Stimulated activated CD4-positive, alpha-beta T cell treated with anti-CD3 and anti-CD28 coated beads, Interleukin-12 subunit alpha, Interleukin-12 subunit beta, amount 100 ng/mL, for 48 hours (primary cell): ENCODE results near the gene DIAPH2.

ENCODE experiments used
- DNase-seq, 3 donors: peaks; one replicate each; pipeline ENCODE4 v3.0.0-alpha.2; 2020; ENCODE audit warnings: low read depth in 2 of 3, low spot score in 1 of 3

DIAPH2 gene

GRCh38 chrX:97039363-97040029, 354.9 kb downstream of the DIAPH2 start:
- DNase-seq = peak in 1 of 3 donors; percentile 0

DNA sequence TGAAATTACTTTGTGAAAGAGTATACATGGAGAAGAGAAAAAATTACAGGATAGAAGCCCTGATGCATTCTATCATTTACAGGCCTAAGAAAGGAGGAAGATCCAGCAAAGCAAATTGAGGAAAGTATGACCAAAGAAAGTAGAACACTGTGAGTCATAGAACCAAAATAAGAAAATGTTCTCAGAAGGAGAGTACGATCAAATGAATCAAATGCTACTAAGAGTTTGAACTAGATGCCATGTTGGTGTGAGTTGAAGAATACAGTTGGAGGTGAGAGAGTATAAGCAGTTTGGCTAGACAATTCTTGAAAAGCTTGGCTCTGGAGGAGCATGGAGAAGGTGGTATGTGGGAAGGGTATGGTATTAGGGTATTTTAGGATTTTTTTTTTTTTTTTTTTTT, 360.8 kb downstream of the DIAPH2 start:
- no peak for DNase-seq

- DNase-seq = no peak
These were observed 362.2 kb downstream of the DIAPH2 start for GRCh38 chrX:97046867-97047266.

- DNase-seq = no peak
These were observed 365.8 kb downstream of the DIAPH2 start for GRCh38 chrX:97050392-97050791.

GRCh38 chrX:97057349-97057909, 372.8 kb downstream of the DIAPH2 start:
- no peak for DNase-seq

- no peak for DNase-seq
These were observed 375.4 kb downstream of the DIAPH2 start for GRCh38 chrX:97060020-97060419.

DNA sequence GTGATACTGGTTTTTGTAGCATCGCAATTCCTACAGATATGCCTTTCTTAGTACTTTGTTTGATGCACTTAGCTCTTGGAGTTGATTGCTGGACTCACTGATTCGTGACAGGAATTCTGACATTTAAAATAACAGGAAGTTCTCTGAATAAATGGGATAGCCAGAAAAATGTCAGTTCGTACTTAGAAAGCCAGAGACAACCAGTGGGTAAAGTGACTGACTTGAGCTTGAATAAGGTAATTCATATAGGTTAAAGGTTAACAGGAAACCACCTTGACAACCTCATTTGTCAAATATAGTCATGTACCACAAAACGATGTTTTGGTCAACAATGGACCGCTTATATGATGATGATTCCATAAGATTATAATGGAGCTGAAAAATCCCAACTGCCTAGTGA, 380.4 kb downstream of the DIAPH2 start:
- no peak for DNase-seq

DNA sequence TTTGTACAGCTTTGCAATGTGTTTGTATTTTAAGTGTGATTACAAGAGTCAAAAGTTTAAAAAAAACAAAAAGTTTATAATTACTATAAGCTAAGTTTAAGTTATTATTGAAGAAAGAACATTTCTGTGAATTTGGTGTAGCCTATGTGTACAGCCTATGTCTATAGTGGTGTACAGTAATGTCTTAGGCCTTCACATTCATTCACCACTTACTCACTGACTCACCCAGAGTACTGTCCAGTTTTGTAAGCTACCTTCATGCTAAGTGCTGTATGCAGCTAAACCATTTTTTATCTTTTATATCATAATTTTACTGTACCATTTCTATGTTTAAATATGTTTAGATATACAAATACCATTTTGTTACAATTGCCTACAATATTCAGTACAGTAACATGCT, 381.3 kb downstream of the DIAPH2 start:
- DNase-seq = no peak

GRCh38 chrX:97066381-97066780, 381.7 kb downstream of the DIAPH2 start:
- DNase-seq = no peak

DNA sequence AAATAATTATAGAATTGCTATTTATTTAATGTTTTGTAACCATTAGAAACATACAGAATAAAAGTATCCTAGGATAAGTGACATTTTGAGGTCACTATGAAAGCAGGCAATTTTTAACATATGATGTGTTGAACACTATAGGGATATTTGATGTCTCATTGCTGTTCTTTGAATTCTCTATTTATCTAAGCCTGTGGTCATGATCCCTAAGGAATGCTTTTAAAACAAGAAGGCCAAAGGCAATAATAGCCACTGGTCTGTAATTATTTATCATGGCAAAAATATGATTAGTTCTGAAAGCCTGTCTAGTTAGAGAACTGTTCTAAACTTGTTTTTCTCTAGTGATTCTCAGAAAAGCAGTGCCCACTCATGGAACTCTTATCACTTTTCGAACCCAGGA, 385.7 kb downstream of the DIAPH2 start:
- no peak for DNase-seq

DNA sequence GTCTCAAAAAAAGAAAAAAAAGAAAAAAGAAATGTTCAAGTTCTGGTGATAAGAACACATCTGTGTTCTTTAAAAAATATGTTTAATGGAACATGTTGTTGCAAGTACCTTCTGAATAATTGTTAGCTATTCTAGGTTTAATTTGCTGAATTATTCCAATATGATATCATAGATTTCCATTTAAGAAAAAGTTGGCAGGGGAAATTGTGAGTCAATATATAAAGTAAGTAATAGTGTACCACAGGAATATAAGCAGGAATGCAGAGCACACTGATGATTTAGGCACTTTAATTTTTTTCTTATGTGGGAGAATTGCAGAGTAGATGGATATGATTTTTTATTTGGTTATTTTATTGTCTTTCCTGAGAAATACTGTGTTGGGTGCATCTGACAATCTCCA, 389.8 kb downstream of the DIAPH2 start:
- no peak for DNase-seq

- no peak for DNase-seq
These were observed 404.5 kb downstream of the DIAPH2 start for GRCh38 chrX:97089116-97089515.

DNA sequence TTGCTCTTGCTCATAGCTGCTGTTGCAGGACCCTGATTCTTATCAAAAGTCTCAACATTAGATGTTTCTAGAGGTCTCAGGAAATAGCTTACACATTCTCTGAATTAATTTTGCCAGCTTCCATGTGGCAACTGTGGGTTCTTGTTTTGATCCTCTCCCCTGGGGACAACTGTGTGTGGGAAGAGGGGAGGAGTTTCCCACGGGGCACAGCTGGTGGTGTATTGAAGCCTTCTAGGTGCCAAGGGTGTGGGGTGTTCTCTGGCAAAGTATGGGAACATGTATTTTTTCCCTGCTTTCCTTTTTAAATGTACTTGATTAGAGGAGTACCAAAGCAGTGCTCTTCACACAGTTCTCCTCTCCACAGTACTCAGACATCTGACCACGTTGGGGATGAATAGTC, 411.7 kb downstream of the DIAPH2 start:
- DNase-seq = no peak

DNA sequence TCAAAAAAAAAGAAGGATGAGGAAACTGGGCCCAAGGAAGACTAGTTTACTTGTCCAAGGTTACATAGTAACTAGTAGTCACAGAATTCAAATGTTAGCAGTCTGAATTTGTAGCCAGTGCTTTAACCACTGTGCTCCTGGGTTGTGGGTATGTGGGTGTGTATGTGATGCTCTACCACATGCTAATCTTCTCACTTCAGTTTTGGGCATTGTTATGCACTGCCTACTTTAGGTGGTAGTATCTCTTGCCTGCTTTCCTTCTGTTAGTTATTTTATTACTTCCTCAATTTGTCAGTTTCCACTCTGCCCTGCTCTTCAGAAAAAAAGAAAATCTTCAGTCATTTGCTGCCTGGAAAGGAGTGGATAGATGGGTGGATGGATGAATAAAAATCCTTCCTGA, 418.3 kb downstream of the DIAPH2 start:
- DNase-seq = no peak

DNA sequence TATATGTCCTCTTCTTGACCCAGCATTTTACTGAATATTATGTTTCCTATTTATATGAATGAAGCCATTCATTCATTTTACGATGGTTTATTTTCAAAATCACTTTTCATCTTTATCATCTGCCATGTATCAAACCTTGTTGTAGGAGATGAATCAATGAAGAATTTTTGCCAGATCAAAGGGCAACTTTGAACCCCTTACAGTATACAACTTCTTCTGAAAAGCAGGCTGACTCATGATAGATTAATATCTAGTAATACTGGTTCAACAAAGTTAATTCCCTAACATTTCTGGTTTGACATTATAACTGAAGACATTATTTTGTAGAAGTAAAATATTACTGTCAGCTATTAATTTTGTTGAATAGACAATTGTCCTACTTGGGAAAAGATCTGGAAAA, 425.1 kb downstream of the DIAPH2 start:
- DNase-seq = no peak

- DNase-seq = no peak
These were observed 432.9 kb downstream of the DIAPH2 start for GRCh38 chrX:97117572-97117971.

GRCh38 chrX:97119474-97120109, 434.9 kb downstream of the DIAPH2 start:
- DNase-seq = no peak

DNA sequence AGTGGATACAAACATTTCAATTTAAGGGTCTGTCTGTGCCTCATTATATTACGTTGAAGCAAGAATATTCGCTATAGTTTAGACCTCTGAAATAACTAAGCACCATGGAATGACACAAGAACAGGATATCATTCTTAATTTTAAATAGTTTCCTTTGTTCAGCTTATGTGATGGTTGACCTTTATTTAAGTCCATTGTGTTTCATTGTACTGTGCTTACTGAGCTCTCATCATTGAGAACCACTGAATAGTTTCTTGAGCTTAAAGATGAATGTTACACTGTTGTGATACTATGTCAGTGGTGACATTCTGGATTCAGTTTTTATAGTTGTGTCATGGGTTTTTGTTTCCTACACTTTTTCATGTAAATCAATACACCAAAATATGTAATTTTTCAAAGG, 438.4 kb downstream of the DIAPH2 start:
- no peak for DNase-seq

DNA sequence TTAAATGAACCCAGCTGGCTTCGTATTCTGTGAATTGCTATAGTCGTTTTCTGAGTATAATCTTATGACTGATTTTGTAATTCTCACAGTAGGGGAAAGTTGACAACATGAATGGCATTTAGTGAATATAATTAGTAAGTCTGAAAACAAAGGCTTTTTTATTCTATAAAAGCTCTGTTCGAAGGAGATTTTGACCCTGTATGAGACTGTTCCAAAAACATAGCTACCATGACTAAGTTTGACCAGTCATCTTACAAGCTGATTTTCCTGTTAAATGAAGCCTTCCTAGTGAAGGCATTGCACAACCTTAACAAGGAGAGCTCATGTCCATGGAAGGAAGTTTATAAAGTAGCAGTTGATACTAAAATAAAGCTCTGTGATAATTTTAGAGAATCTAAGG, 441.4 kb downstream of the DIAPH2 start:
- no peak for DNase-seq

DNA sequence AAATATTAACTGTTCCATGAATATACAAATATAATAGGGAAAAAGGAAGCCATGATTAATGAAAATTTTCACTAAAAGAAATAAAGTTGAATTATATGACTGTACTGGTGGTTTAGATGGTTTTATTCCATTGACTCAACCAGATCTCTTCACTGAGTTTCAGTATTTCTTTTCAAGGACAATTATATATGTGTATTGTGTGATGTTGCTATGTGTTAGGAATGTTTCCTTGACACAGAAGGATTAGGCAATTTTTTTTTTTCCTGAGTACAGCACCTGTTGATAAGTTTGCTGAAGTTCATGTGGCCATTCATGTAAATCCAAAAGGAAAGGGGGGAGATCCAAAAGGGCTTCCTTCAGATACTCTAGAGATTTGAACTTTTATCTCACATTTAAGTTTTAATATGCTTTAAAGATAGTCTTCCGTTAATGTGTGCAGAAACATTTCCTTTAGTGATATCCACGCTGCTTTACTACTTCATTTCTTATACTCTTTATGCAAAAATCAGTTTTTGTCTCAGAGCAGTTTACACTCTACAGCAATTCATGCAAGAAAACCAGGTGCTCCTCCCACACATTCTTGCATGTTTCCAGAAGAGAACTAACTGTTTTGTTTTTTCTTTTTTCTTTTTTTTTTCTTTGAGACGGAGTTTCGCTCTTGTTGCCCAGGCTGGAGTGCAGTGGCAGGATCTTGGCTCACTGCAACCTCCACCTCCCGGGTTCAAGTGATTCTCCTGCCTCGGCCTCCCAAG, 448.2 kb downstream of the DIAPH2 start:
- no peak for DNase-seq

DNA sequence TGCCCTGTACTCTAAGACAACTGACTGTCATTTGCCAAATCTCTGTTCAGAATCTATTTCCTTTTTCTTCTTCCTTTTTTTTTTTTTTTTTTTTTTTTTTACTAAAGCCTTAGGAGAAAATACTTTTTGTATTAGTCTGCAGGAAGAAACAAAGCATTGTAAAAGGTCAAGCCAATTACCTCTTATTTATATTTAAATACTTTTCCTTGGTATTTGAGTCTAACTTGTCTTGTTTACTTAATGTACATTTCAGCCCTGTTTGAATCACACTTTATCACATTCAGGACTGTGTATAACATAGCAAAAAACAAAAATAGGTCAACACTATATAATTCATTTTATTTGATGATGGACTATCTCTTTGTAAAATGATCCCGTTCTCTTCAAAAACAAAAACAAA, 461.3 kb downstream of the DIAPH2 start:
- DNase-seq = no peak

GRCh38 chrX:97155816-97156215, 471.2 kb downstream of the DIAPH2 start:
- DNase-seq = no peak
